Natural killer cell (primary cell): ENCODE data around the gene PSME1. TPM values are rescaled to one million over a fixed set of nuclear protein-coding genes. Genes with fewer than 3 reads are reported as not detected.

Experiments
- ATAC-seq, 3 donors: fragments of 150-1000 bp in 2 of 3; fragments of 200-7000 bp in 1 of 3; cut with Tn5 transposase; 1 replicate in 1 of 3; 2 replicates in 2 of 3; pipeline ENCODE4 v1.10.0; 2021; ENCODE audit warnings: mild to moderate bottlenecking in 2 of 3, moderate library complexity in 2 of 3
- DNase-seq, 2 donors: peaks; one replicate each; pipeline versions ENCODE4 v3.0.0 to v3.0.0-alpha.2; 2013 to 2021; ENCODE audit warnings: mixed read lengths in 1 of 2
- H3K27ac ChIP-seq: one replicate; pipeline ENCODE4 v1.5.1; 2013; ENCODE audit warnings: mild to moderate bottlenecking, low read length
- H3K27me3 ChIP-seq: one replicate; pipeline ENCODE4 v1.6.1; 2013; ENCODE audit warnings: low read length; ENCODE audit not compliant: control insufficient read depth, insufficient read depth
- H3K36me3 ChIP-seq: one replicate; pipeline ENCODE4 v1.6.1; 2013; ENCODE audit warnings: low read length; ENCODE audit not compliant: control insufficient read depth, insufficient read depth
- H3K4me1 ChIP-seq: one replicate; pipeline ENCODE4 v1.6.1; 2013; ENCODE audit warnings: low read length; ENCODE audit not compliant: control insufficient read depth, insufficient read depth
- H3K4me3 ChIP-seq: one replicate; pipeline ENCODE4 v1.5.1; 2013; ENCODE audit warnings: low read length
- H3K9me3 ChIP-seq: one replicate; pipeline ENCODE4 v1.6.1; 2013; ENCODE audit warnings: low read length; ENCODE audit not compliant: control insufficient read depth, insufficient read depth
- H3K27ac Mint-ChIP-seq, 2 donors: one replicate each; pipeline ENCODE4 v1.8.0; 2022; ENCODE audit warnings: mild to moderate bottlenecking in 2 of 2, mixed read lengths in 2 of 2, moderate library complexity in 1 of 2
- H3K27me3 Mint-ChIP-seq, 2 donors: one replicate each; pipeline ENCODE4 v1.8.0; 2022; ENCODE audit warnings: low read depth in 2 of 2, mixed read lengths in 2 of 2
- H3K36me3 Mint-ChIP-seq: one replicate; pipeline ENCODE4 v1.8.0; 2022; ENCODE audit warnings: mixed read lengths
- H3K4me1 Mint-ChIP-seq, 2 donors: one replicate each; pipeline ENCODE4 v1.8.0; 2022; ENCODE audit warnings: mixed read lengths in 2 of 2
- H3K4me3 Mint-ChIP-seq: one replicate; pipeline ENCODE4 v1.8.0; 2022; ENCODE audit warnings: mild to moderate bottlenecking, moderate library complexity, mixed read lengths
- H3K9me3 Mint-ChIP-seq, 2 donors: one replicate each; pipeline ENCODE4 v1.8.0; 2022; ENCODE audit warnings: mixed read lengths in 2 of 2
- CTCF ChIP-seq: fragments of 200-600 bp; IDR thresholded peaks from one replicate; pipeline ENCODE4 v1.8.0; 2022; ENCODE audit warnings: antibody characterized with exemption
- WGBS: methylation state at CpG from one replicate; pipeline ENCODE4 v1.1.7; 2013; ENCODE audit warnings: missing lambda C conversion rate; ENCODE audit not compliant: insufficient coverage; 5-methylcytosine and 5-hydroxymethylcytosine counted together
- intact Hi-C: fragments of 100-400 bp; cut with micrococcal nuclease; formaldehyde crosslinking; loops from one replicate; pipeline ENCODE4 v1.14.2; 2022
- total RNA-seq, 4 donors: library from RNA; stranded (reverse); fragments of 120-200 nt in 1 of 4; gene quantifications; one replicate each; pipeline versions ENCODE4 v1.2.3 to v1.2.4, GENCODE V29; 2013 to 2022

PSME1 gene
- total RNA-seq, 3 donors from 2014 or later (not counting 1 experiment from before 2014, with no cell fraction given), result 315 to 345 (median 318) TPM

DNA sequence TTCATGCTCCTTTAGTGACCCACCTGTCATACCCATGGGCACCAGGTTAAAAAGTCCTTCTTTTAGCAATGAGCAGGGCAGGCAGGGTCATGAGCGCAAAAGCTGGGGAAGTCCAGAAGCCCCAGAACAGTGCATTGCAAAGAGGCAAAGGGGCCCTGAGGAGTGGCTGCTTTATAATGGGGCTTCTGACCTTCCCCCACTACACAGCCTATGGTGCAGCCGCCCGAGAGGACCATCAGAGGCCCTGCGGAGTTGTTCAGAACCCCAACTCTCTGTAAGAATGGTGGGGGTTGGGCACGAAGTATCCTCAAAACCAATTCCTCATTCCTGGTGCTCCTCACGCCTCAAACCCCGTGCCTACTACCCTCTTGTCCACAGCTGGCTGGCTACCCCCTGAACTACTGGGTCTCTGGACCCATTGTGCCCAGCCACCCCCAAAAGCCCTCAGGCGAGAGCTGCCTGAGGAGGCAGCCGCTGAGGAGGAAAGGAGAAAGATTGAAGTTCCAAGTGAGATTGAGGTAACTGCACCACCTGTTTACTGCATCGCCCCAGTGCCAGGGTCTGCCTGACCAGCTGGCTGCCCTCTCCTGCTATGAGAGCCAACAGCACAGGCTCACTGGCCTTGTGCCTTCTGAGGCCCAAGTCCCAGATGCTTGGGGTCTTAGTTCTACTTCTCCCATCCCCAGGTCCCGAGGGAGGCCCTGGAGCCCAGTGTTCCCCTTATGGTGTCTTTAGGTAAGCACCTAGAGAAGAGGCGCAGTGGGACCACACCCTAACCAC, 42.6 kb downstream of the PSME1 start:
- Mint-ChIP-seq H3K27ac (peak overlapping the region in 1 of 2 donors; percentile 21), H3K4me1 (peaks cover 0 to 2% of the 10 kb centered on the region in 2 donors), H3K36me3 (peaks cover 6% of the 10 kb centered on the region), H3K27me3 (no peaks in the 10 kb centered on the region), H3K4me3 (no peak overlapping the region), H3K9me3 (no peaks in the 10 kb centered on the region)
- H3K4me1 ChIP-seq, result no peaks in the 10 kb centered on the region
- H3K36me3 ChIP-seq, result peaks cover 52% of the 10 kb centered on the region
- TF ChIP-seq CTCF, result no peak
- H3K9me3 ChIP-seq, result no peaks in the 10 kb centered on the region
- DNase-seq (no peak), ATAC-seq (no peak)
- H3K27me3 ChIP-seq, result no peaks in the 10 kb centered on the region
- H3K27ac ChIP-seq, result no peak overlapping the region
- intact Hi-C loops, result no loop called here
- WGBS, result 81% methylated on average over 9 of the region's 12 CpGs
- no peak overlapping the region for H3K4me3 ChIP-seq

DNA sequence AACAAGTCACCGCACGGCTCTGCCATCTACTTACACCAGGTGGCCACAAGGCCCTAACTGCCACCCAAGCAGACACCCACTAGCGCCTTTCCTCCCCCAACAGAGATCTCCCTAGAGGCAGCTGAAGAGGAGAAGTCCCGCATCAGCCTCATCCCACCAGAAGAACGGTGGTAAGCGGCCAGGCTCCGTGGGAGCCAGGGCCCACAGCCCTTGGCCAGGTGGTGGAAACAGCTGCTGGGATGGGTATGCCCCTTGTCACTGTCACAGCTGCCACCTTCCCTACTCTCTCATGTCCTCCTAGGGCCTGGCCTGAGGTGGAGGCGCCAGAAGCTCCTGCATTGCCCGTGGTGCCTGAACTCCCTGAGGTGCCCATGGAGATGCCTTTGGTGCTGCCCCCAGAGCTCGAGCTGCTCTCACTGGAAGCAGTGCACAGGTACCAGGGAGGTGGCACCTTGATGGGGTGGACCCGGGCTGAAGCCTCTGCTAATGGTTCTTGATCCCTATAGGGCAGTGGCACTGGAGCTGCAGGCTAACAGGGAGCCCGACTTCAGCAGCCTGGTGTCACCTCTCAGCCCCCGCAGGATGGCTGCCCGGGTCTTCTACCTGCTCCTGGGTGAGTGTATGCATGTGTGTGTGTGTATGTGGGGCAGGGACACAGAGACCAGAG, 43.4 kb downstream of the PSME1 start:
- H3K27ac ChIP-seq, result no peak overlapping the region
- intact Hi-C loops, result no loop called here
- no peaks in the 10 kb centered on the region for H3K27me3 ChIP-seq
- no peak overlapping the region for H3K4me3 ChIP-seq
- H3K9me3 Mint-ChIP-seq, result no peaks in the 10 kb centered on the region
- H3K4me1 Mint-ChIP-seq, result no peaks in the 10 kb centered on the region
- H3K27me3 Mint-ChIP-seq, result no peaks in the 10 kb centered on the region
- DNase-seq (no peak), ATAC-seq (no peak)
- H3K36me3 Mint-ChIP-seq, result peaks cover 6% of the 10 kb centered on the region
- peaks cover 56% of the 10 kb centered on the region for H3K36me3 ChIP-seq
- no peak for TF ChIP-seq CTCF
- no peaks in the 10 kb centered on the region for H3K4me1 ChIP-seq
- 80% methylated on average over 13 of the region's 14 CpGs for WGBS
- H3K4me3 Mint-ChIP-seq, result peak overlapping the region; percentile 28
- peak overlapping the region; percentile 21 to 27 for H3K27ac Mint-ChIP-seq
- H3K9me3 ChIP-seq, result no peaks in the 10 kb centered on the region

DNA sequence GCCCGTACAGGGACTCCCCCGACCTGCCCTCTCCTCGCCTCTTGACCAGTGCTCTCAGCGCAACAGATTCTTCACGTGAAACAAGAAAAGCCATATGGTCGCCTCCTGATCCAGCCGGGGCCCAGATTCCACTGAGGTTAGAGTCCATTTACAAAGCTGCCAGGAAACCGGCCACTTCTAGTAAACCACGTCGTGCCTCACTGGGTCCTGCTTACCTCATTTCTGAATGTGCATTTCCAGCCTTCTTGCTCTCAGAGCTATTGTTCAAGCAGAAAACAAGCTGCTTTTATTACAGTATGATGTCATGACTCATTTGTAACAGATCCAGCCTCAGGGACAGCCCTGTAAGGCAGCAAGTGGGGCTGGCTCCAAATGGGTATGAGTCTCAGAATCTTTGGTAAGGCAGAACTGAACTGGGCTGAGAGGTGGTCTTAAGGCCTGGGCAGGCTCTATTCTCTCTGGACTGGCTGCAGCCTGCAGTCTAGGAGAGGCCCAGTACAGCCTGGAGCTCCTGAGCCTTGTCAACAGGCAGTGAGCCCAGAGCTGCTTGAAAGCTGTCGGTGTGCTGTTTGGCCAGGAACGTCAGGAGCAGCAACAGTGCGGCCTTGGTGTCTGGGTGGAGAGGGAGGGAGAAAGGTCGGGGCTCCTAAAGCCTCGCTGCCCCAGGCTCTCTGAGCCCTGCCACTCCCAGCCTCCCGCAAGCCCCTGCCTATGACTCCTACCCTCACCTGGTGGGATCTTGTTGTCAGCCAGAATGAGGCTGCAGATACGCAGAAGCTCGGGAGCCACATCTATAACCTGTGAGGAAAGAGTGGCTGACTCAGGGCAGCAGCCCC, 44.2 kb downstream of the PSME1 start:
- no peaks in the 10 kb centered on the region for H3K27me3 Mint-ChIP-seq
- H3K36me3 Mint-ChIP-seq, result peaks cover 6% of the 10 kb centered on the region
- Histone ChIP-seq H3K9me3 (no peaks in the 10 kb centered on the region), H3K27ac (no peak overlapping the region), H3K4me3 (no peak overlapping the region), H3K27me3 (no peaks in the 10 kb centered on the region), H3K36me3 (peaks cover 64% of the 10 kb centered on the region), H3K4me1 (no peaks in the 10 kb centered on the region)
- WGBS, result 88% methylated on average over 18 of the region's 18 CpGs
- H3K27ac Mint-ChIP-seq, result peak overlapping the region in 1 of 2 donors; percentile 21
- no peaks in the 10 kb centered on the region for H3K4me1 Mint-ChIP-seq
- no peaks in the 10 kb centered on the region for H3K9me3 Mint-ChIP-seq
- TF ChIP-seq CTCF, result no peak
- no peak overlapping the region for H3K4me3 Mint-ChIP-seq
- DNase-seq (no peak), ATAC-seq (peak in 1 of 3 donors; percentile 25)
- intact Hi-C loops, result no loop called here
